Aorta (tissue), 5 donors: ENCODE data around the gene PDE4D. TPM values are rescaled to one million over a fixed set of nuclear protein-coding genes. Genes with fewer than 3 reads are reported as not detected.

ENCODE experiments used
- ATAC-seq: fragments of 200-7000 bp; cut with Tn5 transposase; one replicate; pipeline ENCODE4 v1.9.1; 2022; ENCODE audit warnings: moderate library complexity; ENCODE audit not compliant: low FRiP score
- DNase-seq, 2 donors: peaks; one replicate each; pipeline ENCODE4 v3.0.0-alpha.2; 2020
- H3K27ac ChIP-seq, 2 donors: one replicate each; pipeline ENCODE4 v1.5.1; 2013; ENCODE audit warnings: low read length in 2 of 2, mild to moderate bottlenecking in 2 of 2, moderate library complexity in 2 of 2, control low read depth in 1 of 2, inconsistent platforms in 1 of 2, low read depth in 1 of 2
- H3K27me3 ChIP-seq, 2 donors: one replicate each; pipeline ENCODE4 v1.6.1; 2013; ENCODE audit warnings: control low read depth in 1 of 2, low read length in 1 of 2, mild to moderate bottlenecking in 1 of 2, moderate library complexity in 1 of 2; ENCODE audit not compliant: insufficient read depth in 2 of 2, control insufficient read depth in 1 of 2
- H3K36me3 ChIP-seq, 2 donors: one replicate each; pipeline ENCODE4 v1.6.1; 2013; ENCODE audit warnings: control low read depth in 1 of 2, low read length in 1 of 2, mild to moderate bottlenecking in 1 of 2; ENCODE audit not compliant: insufficient read depth in 2 of 2, control insufficient read depth in 1 of 2
- H3K4me1 ChIP-seq, 2 donors: one replicate each; pipeline ENCODE4 v1.6.1; 2013; ENCODE audit warnings: low read length in 2 of 2, control low read depth in 1 of 2, mild to moderate bottlenecking in 1 of 2, moderate library complexity in 1 of 2; ENCODE audit not compliant: insufficient read depth in 2 of 2, control insufficient read depth in 1 of 2
- H3K4me3 ChIP-seq, 2 donors: one replicate each; pipeline ENCODE4 v1.5.1; 2013; ENCODE audit warnings: low read length in 2 of 2, control low read depth in 1 of 2, mild to moderate bottlenecking in 1 of 2
- H3K9me3 ChIP-seq: one replicate; pipeline ENCODE4 v1.6.1; 2013; ENCODE audit warnings: mild to moderate bottlenecking, low read length; ENCODE audit not compliant: control insufficient read depth
- WGBS, 2 donors: extraction: QIAGEN DNeasy Blood & Tissue Kit; methylation state at CpG; one replicate each; pipeline ENCODE4 v1.1.7; 2013; 5-methylcytosine and 5-hydroxymethylcytosine counted together
- intact Hi-C, 2 donors: fragments of 100-400 bp; cut with DNase I; formaldehyde crosslinking; loops; one replicate each; pipeline versions ENCODE4 v1.14.2 to v1.15.0; 2022
- polyA plus RNA-seq, 2 donors: library from polyadenylated mRNA; stranded (reverse); fragments of 200-250 nt; gene quantifications; one replicate each; pipeline ENCODE4 v1.2.3, GENCODE V29; 2013
- total RNA-seq, 2 donors: library from RNA; stranded (reverse); fragmentation: NEBNext Ultra II Directional; extraction: Animal tissue kit (Norgen Biotek cat#: 25700); gene quantifications; one replicate each; pipeline ENCODE4 v1.2.1, GENCODE V29; 2021
- donor health status: healthy with polysubstance abuse.
- donor health status: Bipolar disorder and iron deficiency.
- donor health status: DM: no; HTN: no; CAD: no.
- donor health status: DM: no; HTN: no; CAD: no.
- donor health status: DM: yes; HTN: yes; CAD: no.

The PDE4D gene
- total and polyA plus RNA-seq, 4 donors: 2.4 to 112 (median 33.3) TPM

DNA sequence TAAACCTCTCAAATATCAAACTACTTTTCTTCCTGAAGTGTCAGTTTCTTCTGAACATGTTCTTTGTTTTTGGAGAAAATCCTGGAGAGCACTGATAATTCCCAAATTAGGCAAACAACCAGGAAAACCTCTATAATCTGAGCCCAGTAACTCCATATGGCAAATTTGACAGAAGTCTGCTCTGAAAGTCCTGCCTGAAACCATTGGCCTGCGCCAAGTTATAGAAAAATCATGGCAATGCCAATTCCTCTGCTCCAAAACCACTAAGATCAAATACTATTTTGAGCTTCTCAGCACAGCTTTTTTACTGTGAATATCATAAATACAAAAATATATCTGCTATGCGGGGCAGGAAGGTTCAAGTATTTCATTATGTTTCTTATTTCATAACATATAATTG is 45.9 kb downstream of the PDE4D start:
- WGBS, 2 donors: 88 to 90% methylated on average over 2 of the region's 2 CpGs
- no peak for DNase-seq
- no peak for ATAC-seq
- no peak overlapping the region for H3K27ac ChIP-seq
- intact Hi-C loops: no loop called here
- no peaks in the 10 kb centered on the region for H3K4me1 ChIP-seq
- H3K36me3 ChIP-seq: no peaks in the 10 kb centered on the region
- H3K9me3 ChIP-seq: no peaks in the 10 kb centered on the region
- H3K27me3 ChIP-seq: no peaks in the 10 kb centered on the region
- no peak overlapping the region for H3K4me3 ChIP-seq

DNA sequence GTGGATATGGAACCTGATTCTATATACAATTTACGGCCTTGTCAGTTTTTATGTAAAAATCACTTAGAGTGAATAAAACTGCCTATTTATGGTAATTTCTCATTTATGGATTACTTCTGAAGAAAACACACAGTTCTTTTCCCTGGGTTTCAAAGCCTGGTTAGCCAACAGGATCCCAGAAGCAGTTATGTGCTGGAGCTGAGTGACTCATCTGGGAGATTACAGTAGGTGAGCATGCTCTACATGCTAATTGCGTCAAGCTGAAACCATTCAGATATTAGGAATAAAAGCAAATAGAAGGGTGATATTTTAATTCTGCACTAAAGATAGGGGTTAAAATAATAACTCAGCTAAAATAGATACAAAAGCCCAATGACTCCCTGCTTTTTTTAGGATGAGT is 47.8 kb downstream of the PDE4D start:
- H3K36me3 ChIP-seq: no peaks in the 10 kb centered on the region
- no peaks in the 10 kb centered on the region for H3K9me3 ChIP-seq
- H3K27ac ChIP-seq: no peak overlapping the region
- no peak for DNase-seq
- ATAC-seq: no peak
- intact Hi-C loops: no loop called here
- no peaks in the 10 kb centered on the region for H3K4me1 ChIP-seq
- 91 to 94% methylated on average over 2 of the region's 2 CpGs for WGBS, 2 donors
- no peaks in the 10 kb centered on the region for H3K27me3 ChIP-seq
- H3K4me3 ChIP-seq: no peak overlapping the region

DNA sequence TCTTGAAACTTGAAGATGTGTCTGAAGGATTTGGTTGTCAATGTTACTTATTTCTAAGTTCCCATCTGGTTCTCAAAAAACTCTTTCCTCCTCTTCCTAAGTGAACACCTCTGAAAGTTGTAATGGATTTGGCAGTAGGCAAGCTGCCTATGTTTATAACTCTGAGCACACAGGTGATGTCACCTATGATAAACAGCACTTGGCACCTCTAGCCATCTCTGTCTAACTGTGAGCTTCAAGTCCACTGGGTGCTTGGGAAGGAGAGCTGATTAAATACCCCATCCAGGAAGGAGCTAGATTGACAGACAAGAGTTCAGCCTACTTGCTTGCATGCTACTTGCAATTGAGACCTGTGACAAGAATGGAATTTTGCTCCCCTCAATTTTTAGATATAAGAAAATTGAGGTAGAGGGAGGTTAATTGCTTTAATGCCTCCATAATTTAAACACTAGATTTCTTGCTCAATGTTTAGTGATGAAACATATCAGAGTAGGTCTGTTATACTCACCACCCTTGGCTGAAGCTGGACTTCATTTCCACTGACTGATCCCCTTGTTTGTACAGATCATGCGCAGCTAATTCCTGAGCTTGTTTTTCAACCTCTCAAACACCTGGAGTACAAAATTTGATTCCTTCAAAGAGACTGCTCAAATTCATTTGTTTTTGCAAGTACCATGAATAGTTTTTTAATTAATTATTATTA is 49.9 kb downstream of the PDE4D start:
- no peaks in the 10 kb centered on the region for H3K4me1 ChIP-seq
- no peak for ATAC-seq
- H3K36me3 ChIP-seq: no peaks in the 10 kb centered on the region
- intact Hi-C loops: no loop called here
- H3K9me3 ChIP-seq: no peaks in the 10 kb centered on the region
- no peak overlapping the region for H3K27ac ChIP-seq
- WGBS, 2 donors: 96 to 97% methylated on average over 1 of the region's 1 CpG
- no peaks in the 10 kb centered on the region for H3K27me3 ChIP-seq
- DNase-seq: no peak
- H3K4me3 ChIP-seq: no peak overlapping the region

DNA sequence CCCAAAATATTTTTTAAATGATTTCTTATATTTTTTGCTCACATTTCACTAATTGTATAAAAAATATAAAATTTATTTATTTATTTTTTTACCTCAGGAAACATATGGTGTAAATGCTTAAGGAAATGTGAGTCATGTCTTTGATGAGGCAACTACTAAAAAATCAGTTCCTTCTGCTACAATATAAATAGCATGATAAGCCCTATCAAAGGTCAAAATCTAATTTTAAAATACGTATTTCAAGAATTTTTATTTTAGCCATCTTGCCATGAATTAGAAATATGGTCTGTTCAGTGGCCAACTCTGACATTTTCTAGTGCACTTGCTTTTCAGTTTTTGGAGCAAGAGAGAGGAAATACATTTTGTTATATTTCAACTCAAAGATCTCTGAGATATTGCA is 50.5 kb downstream of the PDE4D start:
- DNase-seq: no peak
- Histone ChIP-seq H3K4me3 (no peak overlapping the region), H3K36me3 (no peaks in the 10 kb centered on the region), H3K9me3 (no peaks in the 10 kb centered on the region), H3K27me3 (no peaks in the 10 kb centered on the region), H3K4me1 (no peaks in the 10 kb centered on the region), H3K27ac (no peak overlapping the region)
- ATAC-seq: no peak
- intact Hi-C loops: no loop called here
- WGBS, 2 donors: 33 to 53% methylated on average over 1 of the region's 1 CpG

DNA sequence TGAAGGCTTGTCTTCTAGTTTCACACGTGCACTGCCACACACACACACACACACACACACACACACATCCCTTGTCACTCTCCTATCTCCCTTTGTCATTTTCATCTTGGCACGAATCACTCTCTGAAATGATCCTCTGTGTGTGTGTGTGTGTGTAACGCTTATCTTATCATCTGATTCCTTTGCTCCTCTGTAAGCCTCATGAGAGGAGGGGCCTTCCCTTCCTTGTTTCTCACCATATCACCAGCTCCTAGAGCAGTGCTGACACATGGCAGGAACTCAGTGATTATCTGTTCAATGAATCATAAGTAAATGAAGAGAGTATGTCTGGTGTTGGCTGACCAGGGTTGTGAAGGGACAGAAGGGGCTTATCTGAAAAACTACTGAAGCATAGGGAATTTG is 53.3 kb downstream of the PDE4D start:
- H3K27ac ChIP-seq: no peak overlapping the region
- no peaks in the 10 kb centered on the region for H3K9me3 ChIP-seq
- no peaks in the 10 kb centered on the region for H3K36me3 ChIP-seq
- no peak for ATAC-seq
- no peak for DNase-seq
- WGBS, 2 donors: 67 to 72% methylated on average over 3 of the region's 3 CpGs
- intact Hi-C loops: no loop called here
- H3K4me1 ChIP-seq: no peaks in the 10 kb centered on the region
- H3K27me3 ChIP-seq: no peaks in the 10 kb centered on the region
- no peak overlapping the region for H3K4me3 ChIP-seq

DNA sequence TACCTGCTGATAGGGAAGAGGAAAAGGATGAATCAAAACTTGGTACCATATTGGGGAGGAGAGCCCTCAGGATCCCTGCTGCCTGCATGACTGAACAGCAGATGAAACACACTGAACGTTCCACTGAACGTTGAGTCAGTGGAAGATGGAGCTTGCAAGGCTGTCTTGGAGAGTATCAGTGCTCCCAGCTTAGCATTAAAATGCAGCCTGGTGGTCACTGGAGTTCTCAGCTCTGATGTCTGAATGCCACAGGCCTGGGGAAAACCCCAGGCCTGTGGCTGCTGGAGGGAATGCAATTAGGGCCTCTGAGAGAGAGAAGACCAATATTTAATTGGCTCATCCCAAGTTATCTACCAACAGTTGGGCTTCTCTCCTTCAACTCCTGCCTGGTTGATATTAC is 54.5 kb downstream of the PDE4D start:
- no peak for ATAC-seq
- WGBS, 2 donors: 81 to 84% methylated on average over 2 of the region's 2 CpGs
- intact Hi-C loops: no loop called here

DNA sequence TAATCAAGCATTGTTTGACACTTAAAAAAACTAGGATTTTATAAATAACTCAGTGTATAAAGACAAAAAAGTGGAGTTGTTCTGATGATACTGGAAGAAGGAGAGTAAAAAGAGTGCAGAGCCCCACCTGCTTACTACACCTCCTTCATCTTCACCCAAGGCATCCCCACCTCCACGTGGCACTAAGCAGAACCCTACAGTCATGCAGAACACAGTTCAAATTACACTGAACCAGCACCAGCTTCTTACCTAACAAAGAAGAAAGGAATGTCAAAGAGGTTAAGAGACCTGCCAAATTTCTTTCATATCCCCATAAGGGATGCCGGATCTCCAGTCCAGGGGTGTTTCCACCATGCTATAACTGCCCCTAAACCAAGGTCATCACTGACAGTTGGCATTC is 55.5 kb downstream of the PDE4D start:
- intact Hi-C loops: no loop called here
- Histone ChIP-seq H3K4me3 (no peak overlapping the region), H3K36me3 (no peaks in the 10 kb centered on the region), H3K27me3 (no peaks in the 10 kb centered on the region), H3K9me3 (no peaks in the 10 kb centered on the region), H3K4me1 (no peaks in the 10 kb centered on the region), H3K27ac (no peak overlapping the region)
- no peak for ATAC-seq
- DNase-seq: no peak
- WGBS, 2 donors: 59 to 65% methylated on average over 2 of the region's 2 CpGs

More for the DNA sequence above, 54.5 kb downstream of the PDE4D start:
- Histone ChIP-seq H3K9me3 (no peaks in the 10 kb centered on the region), H3K27me3 (no peaks in the 10 kb centered on the region), H3K4me3 (no peak overlapping the region), H3K27ac (no peak overlapping the region), H3K36me3 (no peaks in the 10 kb centered on the region), H3K4me1 (no peaks in the 10 kb centered on the region)
- DNase-seq: no peak

DNA sequence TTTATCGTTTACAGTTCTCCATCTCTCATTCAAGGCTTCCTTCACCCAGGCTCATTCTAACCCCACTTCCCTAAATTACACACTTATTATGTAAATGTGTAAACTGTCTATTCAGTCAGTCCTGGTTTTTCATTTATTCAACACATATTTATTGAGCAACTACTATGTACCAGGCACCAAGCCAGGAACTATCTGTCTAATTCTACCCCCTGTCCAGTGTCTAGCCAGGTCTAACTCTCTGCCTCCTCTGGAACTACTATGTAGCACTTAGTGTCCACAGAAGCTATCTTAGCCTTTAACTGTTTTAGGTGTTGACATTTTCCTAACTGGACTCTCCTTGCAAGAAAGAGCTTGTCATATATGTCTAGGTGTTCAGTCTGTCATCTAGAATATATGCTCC is 56.5 kb downstream of the PDE4D start:
- intact Hi-C loops: no loop called here
- Histone ChIP-seq H3K9me3 (no peaks in the 10 kb centered on the region), H3K27ac (no peak overlapping the region), H3K4me1 (no peaks in the 10 kb centered on the region), H3K36me3 (no peaks in the 10 kb centered on the region), H3K4me3 (no peak overlapping the region), H3K27me3 (no peaks in the 10 kb centered on the region)
- WGBS, 2 donors: 90 to 100% methylated on average over 1 of the region's 1 CpG
- no peak for DNase-seq
- no peak for ATAC-seq

DNA sequence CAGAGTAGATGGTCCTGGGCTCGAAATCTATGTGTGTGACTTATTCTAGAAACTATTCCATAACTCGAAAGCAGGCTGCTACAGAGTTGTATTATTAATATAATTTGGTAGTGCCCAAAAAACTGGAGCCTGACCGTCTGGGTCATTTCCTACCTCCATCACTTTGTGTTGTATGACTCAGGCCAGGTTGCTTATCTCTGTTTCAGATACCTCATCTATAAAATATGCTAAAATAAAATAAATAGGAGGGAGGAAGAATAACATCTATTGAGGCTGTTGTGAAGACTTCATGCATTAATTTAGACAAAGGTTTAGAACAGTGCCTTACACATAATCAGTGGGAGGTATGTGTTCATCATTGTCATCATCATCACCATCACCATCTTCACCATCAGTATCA is 57.7 kb downstream of the PDE4D start:
- intact Hi-C loops: no loop called here
- ATAC-seq (no peak), DNase-seq (no peak)
- H3K4me1 ChIP-seq: no peaks in the 10 kb centered on the region
- no peaks in the 10 kb centered on the region for H3K9me3 ChIP-seq
- no peaks in the 10 kb centered on the region for H3K36me3 ChIP-seq
- 30 to 32% methylated on average over 3 of the region's 3 CpGs for WGBS, 2 donors
- H3K27ac ChIP-seq: no peak overlapping the region
- no peaks in the 10 kb centered on the region for H3K27me3 ChIP-seq
- no peak overlapping the region for H3K4me3 ChIP-seq
